Progenitor cell of endocrine pancreas (in vitro differentiated cells): ENCODE results near the gene TCOF1. TPM values are rescaled to one million over a fixed set of nuclear protein-coding genes. Genes with fewer than 3 reads are reported as not detected.

Experiments used
- DNase-seq: peaks from one replicate; pipeline ENCODE4 v3.0.0; 2021; ENCODE audit warnings: low spot score; ENCODE audit not compliant: unreplicated experiment
- H3K27ac Mint-ChIP-seq: 2 replicates; pipeline ENCODE4 v1.8.0; 2021; ENCODE audit warnings: mild to moderate bottlenecking, moderate library complexity, mixed read lengths
- H3K27me3 Mint-ChIP-seq: 2 replicates; pipeline ENCODE4 v1.8.0; 2021; ENCODE audit warnings: mixed read lengths
- H3K36me3 Mint-ChIP-seq: 2 replicates; pipeline ENCODE4 v1.8.0; 2022; ENCODE audit warnings: mixed read lengths; ENCODE audit not compliant: insufficient read depth
- H3K4me1 Mint-ChIP-seq: 2 replicates; pipeline ENCODE4 v1.8.0; 2021; ENCODE audit warnings: low read depth, mixed read lengths
- H3K4me3 Mint-ChIP-seq: 2 replicates; pipeline ENCODE4 v1.8.0; 2021; ENCODE audit warnings: low read depth, mild to moderate bottlenecking, moderate library complexity, mixed read lengths
- H3K9me3 Mint-ChIP-seq: 2 replicates; pipeline ENCODE4 v1.8.0; 2021; ENCODE audit warnings: low read depth, mixed read lengths
- CTCF ChIP-seq: fragments of 200-600 bp; sonication (generic); IDR thresholded peaks from one replicate; pipeline ENCODE4 v1.5.0; 2021; ENCODE audit warnings: antibody characterized with exemption, mild to moderate bottlenecking; ENCODE audit not compliant: unreplicated experiment
- total RNA-seq: library from RNA; stranded (reverse); gene quantifications from 2 replicates; pipeline ENCODE4 v1.2.1, GENCODE V29; 2021

The TCOF1 gene
- total RNA-seq, 1 donor from 2014 or later = 58.9 TPM

- Mint-ChIP-seq H3K9me3 (no peaks in the 10 kb centered on the region), H3K36me3 (peaks cover 2% of the 10 kb centered on the region)
These were observed 35.2 kb downstream of the TCOF1 start for GRCh38 chr5:150392680-150393079.

GRCh38 chr5:150393096-150393645, 35.7 kb downstream of the TCOF1 start:
- no peak overlapping the region for H3K4me3 Mint-ChIP-seq
- no peaks in the 10 kb centered on the region for H3K4me1 Mint-ChIP-seq
- H3K36me3 Mint-ChIP-seq = peaks cover 2% of the 10 kb centered on the region
- H3K9me3 Mint-ChIP-seq = no peaks in the 10 kb centered on the region
- no peak for TF ChIP-seq CTCF
- H3K27me3 Mint-ChIP-seq = no peaks in the 10 kb centered on the region
- DNase-seq = no peak
- H3K27ac Mint-ChIP-seq = no peak overlapping the region

More at GRCh38 chr5:150392680-150393079, 35.2 kb downstream of the TCOF1 start:
- no peak for DNase-seq
- no peak for TF ChIP-seq CTCF
- H3K4me1 Mint-ChIP-seq = no peaks in the 10 kb centered on the region
- no peak overlapping the region for H3K4me3 Mint-ChIP-seq
- H3K27ac Mint-ChIP-seq = no peak overlapping the region
- H3K27me3 Mint-ChIP-seq = no peaks in the 10 kb centered on the region

GRCh38 chr5:150394131-150394530, 36.6 kb downstream of the TCOF1 start:
- Mint-ChIP-seq H3K27me3 (no peaks in the 10 kb centered on the region), H3K36me3 (peaks cover 5% of the 10 kb centered on the region), H3K4me1 (no peaks in the 10 kb centered on the region), H3K9me3 (no peaks in the 10 kb centered on the region), H3K4me3 (no peak overlapping the region), H3K27ac (no peak overlapping the region)
- no peak for TF ChIP-seq CTCF
- no peak for DNase-seq

DNA sequence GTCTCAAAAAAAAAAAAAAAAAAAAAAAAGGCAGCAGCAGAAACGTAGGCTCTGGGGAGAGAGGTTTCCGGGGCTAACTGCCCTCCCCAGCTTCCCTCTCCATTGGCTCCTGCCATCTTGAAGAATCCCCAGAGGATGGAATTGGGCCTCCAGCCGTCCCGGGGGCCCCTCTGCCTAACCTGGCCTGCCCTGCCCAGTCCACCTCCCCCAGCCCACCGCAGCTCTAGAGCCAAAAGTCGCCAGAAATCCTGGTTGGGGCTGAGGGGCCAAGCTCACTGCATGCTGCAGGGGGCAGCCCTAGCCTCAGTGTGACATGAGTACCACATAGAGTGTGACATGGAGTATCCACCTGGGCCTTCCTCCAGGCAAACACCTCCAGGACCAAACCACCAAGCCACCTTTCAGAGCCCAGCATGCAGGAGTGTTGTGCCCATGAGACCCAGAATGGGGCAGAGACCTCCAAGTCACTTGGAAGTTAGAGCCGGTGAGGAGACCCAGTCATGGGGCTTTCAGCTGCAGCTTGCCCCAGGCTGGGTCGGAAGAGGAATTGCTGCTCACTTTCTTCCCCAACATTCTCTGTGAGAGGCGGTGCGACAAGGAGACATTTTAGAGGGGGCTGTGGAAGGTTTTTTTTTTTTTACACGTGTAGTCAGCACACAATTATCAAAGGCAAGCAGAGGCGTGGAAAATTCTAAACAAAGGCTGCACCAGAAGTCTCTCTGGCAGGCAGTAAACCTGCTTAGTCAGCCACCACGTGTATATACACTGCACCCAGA, 37.6 kb downstream of the TCOF1 start:
- Mint-ChIP-seq H3K9me3 (no peaks in the 10 kb centered on the region), H3K27me3 (no peaks in the 10 kb centered on the region), H3K36me3 (peaks cover 7% of the 10 kb centered on the region), H3K4me3 (no peak overlapping the region), H3K27ac (no peak overlapping the region), H3K4me1 (no peaks in the 10 kb centered on the region)
- no peak for TF ChIP-seq CTCF
- no peak for DNase-seq

DNA sequence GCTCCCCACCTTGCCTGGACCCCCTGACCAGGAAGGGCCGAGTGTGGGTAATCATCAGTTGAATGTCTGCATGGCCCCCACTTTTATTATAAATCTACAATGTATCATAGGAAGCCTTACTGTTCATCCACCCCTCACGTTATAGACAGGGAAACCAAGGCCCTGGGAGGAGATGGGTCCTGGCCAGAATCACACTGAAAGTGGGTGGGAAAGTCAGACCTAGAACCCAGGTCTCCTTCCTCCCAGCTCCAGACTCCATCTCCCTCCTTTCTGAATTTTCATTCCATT, 38.1 kb downstream of the TCOF1 start:
- no peak for DNase-seq
- TF ChIP-seq CTCF = no peak
- H3K9me3 Mint-ChIP-seq = no peaks in the 10 kb centered on the region
- H3K4me3 Mint-ChIP-seq = no peak overlapping the region
- no peak overlapping the region for H3K27ac Mint-ChIP-seq
- H3K27me3 Mint-ChIP-seq = no peaks in the 10 kb centered on the region
- H3K4me1 Mint-ChIP-seq = no peaks in the 10 kb centered on the region
- peaks cover 10% of the 10 kb centered on the region for H3K36me3 Mint-ChIP-seq
